AG09319 (cell line): ENCODE data around the gene AGAP1.

Experiments
- DNase-seq: peaks from one replicate; pipeline ENCODE4 v3.0.0-alpha.2; 2010; ENCODE audit warnings: low read depth; ENCODE audit errors: extremely low read depth
- TF ChIP-seq, protein P1 (sequence below): IDR thresholded peaks from 2 replicates; pipeline ENCODE4 v1.5.1; 2011; ENCODE audit warnings: low read depth, mild to moderate bottlenecking, inconsistent platforms, low read length, moderate library complexity

Gene AGAP1

GRCh38 chr2:235937087-235937486 lies 443.2 kb downstream of the AGAP1 start:
- TF ChIP-seq, protein P1, sequence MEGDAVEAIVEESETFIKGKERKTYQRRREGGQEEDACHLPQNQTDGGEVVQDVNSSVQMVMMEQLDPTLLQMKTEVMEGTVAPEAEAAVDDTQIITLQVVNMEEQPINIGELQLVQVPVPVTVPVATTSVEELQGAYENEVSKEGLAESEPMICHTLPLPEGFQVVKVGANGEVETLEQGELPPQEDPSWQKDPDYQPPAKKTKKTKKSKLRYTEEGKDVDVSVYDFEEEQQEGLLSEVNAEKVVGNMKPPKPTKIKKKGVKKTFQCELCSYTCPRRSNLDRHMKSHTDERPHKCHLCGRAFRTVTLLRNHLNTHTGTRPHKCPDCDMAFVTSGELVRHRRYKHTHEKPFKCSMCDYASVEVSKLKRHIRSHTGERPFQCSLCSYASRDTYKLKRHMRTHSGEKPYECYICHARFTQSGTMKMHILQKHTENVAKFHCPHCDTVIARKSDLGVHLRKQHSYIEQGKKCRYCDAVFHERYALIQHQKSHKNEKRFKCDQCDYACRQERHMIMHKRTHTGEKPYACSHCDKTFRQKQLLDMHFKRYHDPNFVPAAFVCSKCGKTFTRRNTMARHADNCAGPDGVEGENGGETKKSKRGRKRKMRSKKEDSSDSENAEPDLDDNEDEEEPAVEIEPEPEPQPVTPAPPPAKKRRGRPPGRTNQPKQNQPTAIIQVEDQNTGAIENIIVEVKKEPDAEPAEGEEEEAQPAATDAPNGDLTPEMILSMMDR, result no peak

DNA sequence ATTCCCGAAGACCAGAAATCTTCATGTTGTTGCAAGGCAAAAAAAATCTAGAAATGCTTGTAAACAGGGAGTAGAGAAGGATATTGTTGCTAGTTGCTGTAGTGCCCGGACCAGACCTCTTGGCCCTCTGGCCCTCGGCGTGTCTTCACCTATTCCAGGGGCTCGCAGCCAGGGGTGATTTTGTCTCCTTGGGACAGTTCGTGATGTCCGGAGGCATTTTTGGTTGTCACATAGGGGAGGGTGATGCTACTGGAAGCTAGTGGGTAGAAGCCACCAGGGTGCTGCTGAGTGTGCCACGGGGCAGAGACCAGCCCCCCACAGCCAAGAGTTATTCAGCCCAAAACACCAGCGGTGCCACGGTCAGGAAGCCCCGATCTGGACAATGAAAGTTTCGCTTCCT lies 443.7 kb downstream of the AGAP1 start:
- DNase-seq, result no peak
- TF ChIP-seq, protein P1, result no peak

More at GRCh38 chr2:235937087-235937486, 443.2 kb downstream of the AGAP1 start:
- no peak for DNase-seq

GRCh38 chr2:235937936-235938335 lies 444.1 kb downstream of the AGAP1 start:
- TF ChIP-seq, protein P1, result no peak
- no peak for DNase-seq

DNA sequence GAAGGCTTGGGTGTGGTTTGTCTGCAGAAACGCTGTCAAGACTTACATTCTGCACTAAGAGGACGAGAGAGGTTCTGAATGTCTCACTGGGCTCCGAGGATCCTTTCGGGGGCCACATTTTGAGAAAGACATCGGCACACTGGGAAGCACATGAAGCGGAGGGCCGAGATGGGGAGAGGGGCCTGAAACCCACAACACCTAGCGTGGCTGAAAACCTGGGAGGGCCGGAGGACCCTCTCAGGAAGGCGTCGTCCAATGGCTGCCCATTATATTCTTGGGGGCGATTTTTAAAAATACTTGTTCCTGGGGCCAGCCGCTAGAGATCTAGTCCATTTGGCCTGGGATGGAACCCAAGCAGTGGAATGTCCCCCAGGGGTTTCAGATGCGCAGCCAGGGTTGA lies 444.8 kb downstream of the AGAP1 start:
- DNase-seq, result no peak
- TF ChIP-seq, protein P1, result no peak

DNA sequence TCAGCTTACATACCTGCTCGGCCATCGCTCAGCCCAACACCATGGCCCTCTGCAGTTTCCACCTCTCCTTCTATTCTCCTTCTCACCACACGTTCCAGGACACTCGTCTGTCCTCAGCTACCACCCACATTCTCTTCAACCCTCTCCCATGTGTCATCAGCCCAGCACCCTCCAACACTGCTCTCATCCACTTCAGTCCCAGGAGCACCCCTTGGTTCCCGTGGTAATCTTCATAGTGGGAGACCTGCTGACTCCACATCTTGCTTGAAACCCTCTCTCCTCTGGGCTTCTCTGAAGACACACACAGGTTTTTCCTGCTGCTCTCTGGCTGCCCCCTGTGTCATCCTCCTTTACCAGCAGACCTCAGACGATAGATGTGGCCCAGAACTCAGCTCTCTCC lies 445.6 kb downstream of the AGAP1 start:
- TF ChIP-seq, protein P1, result no peak
- DNase-seq, result no peak

GRCh38 chr2:235940330-235940729 lies 446.5 kb downstream of the AGAP1 start:
- TF ChIP-seq, protein P1, result no peak
- DNase-seq, result peak; percentile 8

DNA sequence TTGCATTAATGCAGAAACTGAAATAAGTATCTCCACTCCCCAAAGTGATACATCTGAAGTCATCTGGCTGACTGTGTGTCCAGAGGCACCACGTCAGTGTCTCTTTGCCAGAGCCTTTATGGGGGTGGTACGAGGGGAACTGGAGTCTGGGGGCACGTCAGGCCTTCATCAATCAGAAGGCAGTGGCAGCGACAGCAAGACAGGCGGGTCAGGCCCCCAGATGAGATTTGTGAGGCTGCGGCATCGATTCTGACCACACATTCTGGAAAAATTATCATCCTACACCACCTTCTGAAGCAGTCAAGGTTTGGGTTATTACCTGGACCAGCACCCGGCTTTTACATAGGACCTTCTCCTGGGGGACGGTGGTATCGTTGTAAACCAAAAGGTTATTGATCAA lies 450.7 kb downstream of the AGAP1 start:
- DNase-seq, result no peak
- TF ChIP-seq, protein P1, result no peak
